Stimulated activated CD4-positive, alpha-beta T cell treated with anti-CD3 and anti-CD28 coated beads, TNF-alpha, amount 100 ng/mL, for 48 hours (primary cell): ENCODE results near the gene NRG2.

Experiments
- DNase-seq, 3 donors: peaks; one replicate each; pipeline ENCODE4 v3.0.0-alpha.2; 2020; ENCODE audit warnings: low read depth in 3 of 3

The NRG2 gene

DNA sequence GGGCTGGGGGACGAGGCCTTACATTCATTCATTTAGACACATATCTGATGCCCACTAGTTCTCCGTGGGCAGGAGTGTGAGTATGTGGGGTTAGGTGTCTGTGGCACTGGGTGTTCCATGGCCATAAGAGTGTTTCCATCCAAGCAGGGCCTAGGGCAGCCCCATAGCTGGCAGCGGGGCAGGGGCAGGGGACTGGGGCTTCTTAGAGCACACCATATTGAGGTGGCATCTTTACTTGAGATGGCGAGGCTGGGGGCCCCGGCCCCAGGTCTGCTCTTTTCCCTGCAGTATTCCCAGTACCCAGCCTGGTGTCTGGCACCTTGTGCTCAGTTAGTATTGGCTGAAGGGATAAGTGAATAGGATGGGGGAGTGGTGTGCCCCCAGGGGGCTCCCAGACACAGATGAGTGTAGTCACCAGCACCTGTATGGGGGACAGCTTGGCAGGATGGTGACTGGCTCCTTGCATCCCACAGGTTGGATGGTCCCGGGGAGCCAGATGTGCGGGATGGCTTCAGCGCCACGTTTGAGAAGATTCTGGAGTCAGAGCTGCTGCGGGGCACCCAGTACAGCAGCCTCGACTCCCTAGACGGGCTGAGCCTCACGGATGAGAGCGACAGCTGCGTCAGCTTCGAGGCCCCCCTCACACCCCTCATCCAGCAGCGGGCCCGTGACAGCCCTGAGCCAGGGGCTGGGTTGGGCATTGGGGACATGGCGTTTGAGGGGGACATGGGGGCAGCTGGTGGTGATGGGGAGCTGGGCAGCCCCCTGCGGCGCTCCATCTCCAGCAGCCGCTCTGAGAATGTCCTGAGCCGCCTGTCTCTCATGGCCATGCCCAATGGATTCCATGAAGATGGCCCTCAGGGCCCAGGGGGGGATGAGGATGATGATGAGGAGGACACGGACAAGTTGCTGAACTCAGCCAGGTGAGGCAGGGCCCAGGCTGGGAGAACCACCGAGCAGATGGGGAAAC is 230.0 kb downstream of the NRG2 start:
- DNase-seq, result no peak

GRCh38 chr5:139812323-139812722 is 230.8 kb downstream of the NRG2 start:
- no peak for DNase-seq

DNA sequence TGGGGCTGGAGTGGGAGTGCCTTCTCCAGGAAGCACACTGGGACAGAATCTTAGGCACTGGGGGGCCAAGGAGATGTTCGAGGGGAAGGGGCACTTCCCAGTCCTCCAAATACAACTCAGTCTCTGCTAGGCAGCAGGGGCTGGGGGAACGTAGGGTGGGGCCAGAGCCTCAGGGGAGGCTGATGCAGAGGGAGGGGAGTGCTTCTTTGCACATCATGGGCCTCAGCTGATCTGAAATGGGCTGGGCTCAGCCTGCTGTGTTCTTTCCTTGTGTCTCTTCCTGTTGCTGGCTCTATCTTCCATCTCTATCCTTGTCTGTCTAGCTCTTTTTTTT is 231.9 kb downstream of the NRG2 start:
- no peak for DNase-seq

- no peak for DNase-seq
Observed at GRCh38 chr5:139810341-139811273, 232.5 kb downstream of the NRG2 start.

GRCh38 chr5:139809331-139809810 is 233.7 kb downstream of the NRG2 start:
- DNase-seq, result no peak

GRCh38 chr5:139808481-139809330 is 234.4 kb downstream of the NRG2 start:
- peak in 1 of 3 donors; percentile 21 for DNase-seq

GRCh38 chr5:139807647-139808030 is 235.5 kb downstream of the NRG2 start:
- no peak for DNase-seq

DNA sequence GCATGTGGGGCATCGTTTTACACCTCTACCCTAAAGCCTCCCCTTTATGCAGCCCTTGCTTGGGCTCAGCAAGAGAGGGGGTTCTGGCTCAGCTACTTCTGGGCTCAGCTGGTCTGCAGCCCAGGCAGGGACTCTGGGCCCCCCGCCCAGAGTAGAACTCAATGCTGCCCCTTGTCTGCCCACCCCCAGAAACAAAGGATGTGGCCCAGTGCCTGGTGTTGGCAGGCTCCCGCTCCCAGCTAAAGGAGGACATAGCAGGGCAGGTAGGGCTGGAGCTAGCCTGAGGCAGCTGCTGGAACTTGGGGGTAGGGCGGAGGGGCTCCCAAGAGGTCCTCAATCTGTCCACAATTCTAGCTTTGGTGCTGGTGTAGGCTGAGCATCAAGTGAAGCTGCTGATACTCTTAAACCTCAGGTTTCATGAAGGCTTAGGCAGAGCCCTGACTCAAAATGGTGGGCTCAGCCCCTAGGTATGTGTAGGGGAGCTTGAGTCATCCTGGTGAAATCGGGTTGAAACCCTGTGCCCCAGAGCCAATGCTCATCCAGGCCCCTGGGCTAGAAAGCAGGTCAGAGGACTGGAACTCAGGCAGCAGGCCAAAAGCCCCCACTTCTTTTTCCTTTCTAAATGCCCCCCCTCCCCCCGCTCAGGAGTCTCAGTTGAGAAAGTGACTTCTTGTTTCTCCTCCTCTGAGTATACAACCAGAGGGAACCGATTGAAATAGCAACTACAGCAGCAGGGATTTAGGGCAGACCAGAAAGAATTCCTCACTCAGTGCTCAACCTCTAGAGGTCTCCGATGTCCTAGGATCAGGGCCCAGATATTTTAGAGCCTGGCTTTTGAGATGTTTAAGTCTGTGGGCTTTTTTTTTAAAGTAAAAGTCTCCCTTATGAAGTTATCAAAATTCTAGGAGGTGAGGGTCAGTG is 236.1 kb downstream of the NRG2 start:
- no peak for DNase-seq

DNA sequence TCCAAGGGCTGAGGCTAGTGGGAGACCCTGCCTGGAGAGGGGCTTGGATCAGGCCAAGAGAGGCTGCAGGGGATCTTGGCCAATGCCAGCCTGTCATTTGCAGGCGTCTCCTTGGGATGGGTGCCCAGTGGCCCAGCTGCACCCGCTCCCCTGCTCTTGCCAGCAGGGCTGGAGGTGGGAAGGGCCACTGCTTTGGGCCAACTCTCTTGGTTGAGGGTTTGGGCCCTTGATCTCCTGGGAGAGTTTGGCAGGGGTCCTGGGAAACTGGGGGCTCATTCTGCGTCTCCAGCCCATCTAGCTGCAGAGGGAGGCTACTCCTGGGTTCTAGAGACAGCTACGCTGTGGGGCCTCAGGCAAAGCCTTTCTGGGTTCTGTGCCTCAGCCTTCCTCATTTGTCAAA is 237.0 kb downstream of the NRG2 start:
- no peak for DNase-seq

- DNase-seq, result no peak
Observed at GRCh38 chr5:139805545-139805944, 237.6 kb downstream of the NRG2 start.

DNA sequence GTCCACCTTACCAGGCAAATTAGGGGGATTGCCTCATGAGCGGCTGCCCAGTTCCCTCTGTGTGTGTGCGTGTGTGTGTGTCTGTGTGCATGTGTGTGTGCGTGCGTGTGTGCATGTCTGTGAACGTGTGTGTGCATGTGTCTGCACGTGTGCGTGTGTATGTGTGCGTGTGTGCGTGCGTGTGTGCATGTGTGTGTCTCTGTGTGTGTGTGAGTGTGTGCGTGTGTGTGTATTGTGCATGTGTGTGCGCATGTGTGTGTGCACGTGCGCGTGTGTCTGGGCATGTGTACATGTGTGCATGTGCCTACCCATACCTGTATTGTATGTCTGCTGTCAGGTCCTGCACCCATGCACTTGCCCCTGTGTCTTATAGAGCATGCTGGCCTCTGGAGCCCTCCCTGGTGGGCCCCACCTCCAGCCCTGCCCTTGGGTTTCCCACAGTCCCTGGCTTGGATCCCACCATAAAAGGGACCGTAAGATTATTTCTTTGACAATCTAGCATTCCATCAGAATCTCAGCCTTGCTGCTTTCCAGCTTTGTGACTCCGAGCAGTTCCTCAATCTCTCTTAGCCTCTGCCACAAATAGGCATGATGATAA is 238.2 kb downstream of the NRG2 start:
- DNase-seq, result no peak

DNA sequence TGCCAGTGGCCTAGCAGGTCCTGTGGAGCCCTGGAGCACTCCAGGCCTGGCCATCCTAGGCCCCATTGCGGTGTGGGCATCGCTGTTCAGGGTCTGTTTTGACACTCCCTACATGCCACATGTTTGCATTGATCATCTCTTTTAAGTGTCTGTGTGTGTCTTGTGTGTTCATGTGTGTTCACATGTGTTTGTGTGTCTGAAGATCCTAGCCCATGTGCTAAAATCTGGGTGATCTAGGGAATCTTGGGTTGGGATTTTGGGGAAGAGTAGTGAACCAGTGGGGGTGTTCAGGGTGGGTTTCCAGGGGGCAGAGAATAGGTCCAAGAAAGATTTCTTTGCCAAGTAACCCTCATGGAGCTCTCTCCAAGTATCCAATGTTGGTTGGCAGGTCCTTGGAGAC is 239.1 kb downstream of the NRG2 start:
- DNase-seq, result no peak

DNA sequence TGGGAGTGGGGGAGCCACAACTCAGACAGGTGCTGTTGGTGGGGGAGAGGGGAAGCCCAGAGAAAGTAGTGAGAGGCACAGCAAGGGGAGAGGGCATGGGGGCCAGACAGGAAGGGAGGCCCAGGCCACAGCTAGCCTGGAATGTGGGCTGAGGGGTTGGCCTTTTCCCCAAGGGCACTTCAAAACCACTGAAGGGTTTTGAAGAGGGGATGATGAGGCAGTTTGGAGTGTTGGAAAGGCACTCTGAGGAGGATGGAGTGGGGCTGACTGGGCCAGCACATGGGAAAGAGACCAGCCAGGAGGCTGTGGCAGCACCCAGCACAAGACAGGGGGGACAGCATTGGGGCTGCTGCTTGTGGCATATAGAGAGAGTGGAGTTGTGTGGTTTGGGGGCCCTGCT is 243.7 kb downstream of the NRG2 start:
- no peak for DNase-seq

GRCh38 chr5:139798883-139799282 is 244.2 kb downstream of the NRG2 start:
- DNase-seq, result no peak

DNA sequence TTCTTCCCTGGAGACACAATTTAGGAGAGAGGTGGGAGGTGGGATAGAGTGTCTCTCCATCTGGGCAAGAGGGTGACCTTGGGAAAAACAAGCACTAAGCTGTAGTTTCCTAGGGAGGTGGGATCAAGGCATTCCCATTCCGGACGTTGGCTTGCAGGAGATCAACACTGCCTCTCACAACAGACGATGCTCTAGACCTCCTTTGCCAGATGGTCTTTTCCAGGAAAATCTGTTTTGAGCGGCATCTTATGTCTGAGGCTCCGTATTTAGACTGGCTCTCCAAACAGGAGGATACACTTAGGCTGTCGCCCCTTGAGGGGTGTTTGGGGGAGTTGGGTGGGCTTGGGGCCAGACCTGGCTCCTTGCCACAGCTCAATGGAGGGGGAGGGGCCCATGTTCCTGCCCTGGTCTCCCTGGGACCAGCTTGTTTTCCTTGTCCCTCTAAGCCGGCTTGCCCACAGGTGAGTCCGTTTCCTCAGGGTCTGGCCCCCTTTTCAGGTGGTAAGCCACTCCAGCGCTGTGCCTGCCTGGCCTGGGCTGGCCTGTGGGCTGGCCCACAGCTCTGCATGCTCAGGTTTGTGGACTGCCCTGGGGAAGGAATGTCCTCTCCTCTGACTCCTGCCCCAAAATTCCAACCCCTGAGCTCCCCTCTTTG is 245.1 kb downstream of the NRG2 start:
- no peak for DNase-seq

DNA sequence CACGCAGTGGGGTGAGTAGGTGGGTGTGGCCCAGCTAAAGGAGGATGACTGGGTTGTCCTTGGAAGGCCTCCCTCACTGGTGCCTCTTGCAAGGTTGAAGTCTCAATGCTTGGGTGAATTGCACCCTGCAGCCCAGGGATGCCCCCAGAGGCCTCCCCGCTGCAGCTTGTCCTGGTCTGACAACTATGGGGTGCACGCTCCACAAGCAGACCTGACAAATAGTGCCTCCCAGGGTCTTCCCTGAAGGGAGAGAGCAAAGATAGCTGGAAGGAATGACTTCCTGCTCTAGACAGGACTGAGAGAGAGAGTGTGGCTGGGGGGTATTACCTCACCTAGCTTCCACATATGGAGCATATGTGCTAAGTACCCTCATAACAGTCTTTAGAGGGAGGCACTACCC is 245.8 kb downstream of the NRG2 start:
- no peak for DNase-seq
